ENCODE measurements around the gene PRICKLE1.

PRICKLE1 gene

GRCh38 chr12:42588524-42589464 lies 752 bp downstream of the PRICKLE1 start:
- DNase-seq: no peak

- no peak for DNase-seq
Observed at GRCh38 chr12:42587601-42588523, 1.7 kb downstream of the PRICKLE1 start.

DNA sequence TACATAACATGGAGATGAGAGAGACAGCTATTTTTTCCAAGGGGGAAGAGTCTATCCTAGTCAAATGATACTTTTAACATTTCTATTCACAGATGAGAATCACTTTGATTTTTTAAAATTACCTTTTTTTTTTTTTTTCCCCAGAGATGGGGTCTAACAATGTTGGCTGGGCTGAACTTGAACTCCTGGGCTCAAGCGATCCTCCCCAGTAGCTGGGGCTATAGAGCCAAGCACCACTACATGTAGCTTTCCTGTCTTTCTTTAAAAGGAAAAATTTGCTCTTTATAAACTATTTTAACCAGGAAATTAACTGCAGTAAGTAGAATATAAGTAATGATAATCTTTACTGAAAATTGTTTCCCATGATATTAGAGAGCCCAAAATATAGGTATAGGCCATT lies 3.3 kb downstream of the PRICKLE1 start:
- DNase-seq: no peak

GRCh38 chr12:42585841-42586216 lies 3.7 kb downstream of the PRICKLE1 start:
- no peak for DNase-seq

GRCh38 chr12:42585154-42585840 lies 4.2 kb downstream of the PRICKLE1 start:
- DNase-seq: no peak

GRCh38 chr12:42584651-42585111 lies 4.9 kb downstream of the PRICKLE1 start:
- no peak for DNase-seq

DNA sequence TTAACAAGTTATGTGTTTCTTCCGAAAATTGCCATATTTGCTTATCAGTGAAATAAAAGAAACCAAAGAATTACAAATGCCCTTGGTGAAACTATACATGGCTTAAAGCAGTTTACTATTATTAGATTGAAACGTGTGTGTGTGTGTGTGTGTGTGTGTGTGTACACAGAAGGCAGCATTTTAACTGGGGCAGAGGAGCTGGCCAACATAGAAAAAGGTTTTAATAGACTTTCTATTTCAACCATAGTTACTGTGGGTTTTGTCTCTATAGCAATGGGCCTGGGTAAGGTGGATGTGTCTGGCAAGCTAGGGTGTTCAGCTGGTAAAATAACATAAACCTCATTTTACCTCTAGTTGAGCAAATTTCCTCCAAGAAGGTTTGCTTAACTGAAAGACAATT lies 6.5 kb downstream of the PRICKLE1 start:
- no peak for DNase-seq

GRCh38 chr12:42582498-42582897 lies 7.0 kb downstream of the PRICKLE1 start:
- DNase-seq: no peak

DNA sequence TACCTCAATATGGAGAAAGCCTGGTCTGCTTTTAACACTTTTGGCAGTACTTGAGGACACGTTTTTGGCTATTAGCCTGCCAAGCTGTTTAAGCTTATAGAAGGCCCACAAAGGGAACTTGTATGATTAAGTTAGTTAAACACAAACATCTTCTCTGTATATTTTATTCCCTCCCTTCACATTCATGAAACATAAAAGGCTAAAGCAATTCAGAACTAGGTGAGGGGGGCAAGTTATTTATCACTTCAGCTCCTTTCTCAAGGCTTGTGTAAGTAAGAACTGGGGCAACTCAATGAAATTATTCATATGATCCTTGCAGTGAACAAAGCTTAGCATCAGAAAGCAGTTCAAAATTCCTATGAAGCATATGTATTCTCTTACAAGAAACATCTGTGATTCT lies 7.5 kb downstream of the PRICKLE1 start:
- no peak for DNase-seq

DNA sequence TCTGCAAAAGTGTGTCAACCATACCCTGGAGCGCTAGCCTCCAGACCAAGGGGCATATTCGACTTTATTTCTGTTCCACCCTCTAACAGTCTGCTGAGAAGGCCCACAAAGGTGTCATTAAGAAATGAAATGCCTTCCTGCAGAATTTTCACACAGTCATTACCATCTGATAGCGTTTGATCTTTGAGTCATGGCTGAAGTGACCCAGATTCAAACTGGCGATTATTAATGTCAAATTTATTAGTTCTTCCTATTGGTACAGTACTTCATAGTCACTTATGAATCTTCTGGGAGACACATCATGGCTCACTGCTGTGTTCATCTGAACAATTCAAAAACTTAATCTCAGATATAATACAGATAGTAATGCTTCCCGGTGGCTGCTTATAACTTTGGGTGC lies 13.2 kb downstream of the PRICKLE1 start:
- DNase-seq: no peak

DNA sequence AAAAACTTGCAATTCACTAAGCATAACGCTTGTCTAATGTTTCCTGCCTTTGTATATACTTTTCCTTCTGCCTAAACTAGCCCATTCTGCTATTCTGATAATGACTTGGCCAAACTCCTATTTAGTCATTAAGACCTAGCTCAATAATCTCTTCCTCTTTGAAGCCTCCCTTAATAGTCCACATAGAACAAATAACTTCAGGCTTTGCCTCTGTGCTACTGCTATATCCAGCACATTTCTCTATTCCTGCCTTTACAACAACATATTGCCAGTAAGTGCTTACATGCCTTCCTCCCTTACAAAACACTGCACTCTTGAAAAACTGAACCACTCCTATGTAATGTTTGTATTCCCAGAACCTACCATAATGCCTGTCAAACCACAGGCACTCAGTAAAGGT lies 13.8 kb downstream of the PRICKLE1 start:
- no peak for DNase-seq

DNA sequence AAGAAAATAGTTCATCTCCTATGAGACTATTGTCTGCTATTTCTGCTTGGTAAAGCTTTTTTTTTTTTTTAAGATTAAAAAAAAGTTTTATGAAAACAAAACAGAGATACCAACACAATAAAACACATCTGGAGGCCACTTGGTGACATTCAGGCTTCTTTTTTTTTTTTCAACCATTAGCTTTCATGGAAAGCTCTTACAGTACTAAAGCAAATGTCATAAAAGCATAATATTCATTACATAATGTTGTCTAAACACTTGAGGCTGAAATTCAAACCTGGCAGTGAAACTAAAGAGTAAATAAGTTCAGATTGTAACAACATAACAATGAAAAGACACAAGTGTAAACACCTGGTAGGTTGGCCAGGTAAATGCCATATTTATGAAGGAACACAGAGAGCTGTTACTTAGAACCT lies 14.7 kb downstream of the PRICKLE1 start:
- DNase-seq: no peak

GRCh38 chr12:42571327-42572009 lies 18.1 kb downstream of the PRICKLE1 start:
- no peak for DNase-seq

DNA sequence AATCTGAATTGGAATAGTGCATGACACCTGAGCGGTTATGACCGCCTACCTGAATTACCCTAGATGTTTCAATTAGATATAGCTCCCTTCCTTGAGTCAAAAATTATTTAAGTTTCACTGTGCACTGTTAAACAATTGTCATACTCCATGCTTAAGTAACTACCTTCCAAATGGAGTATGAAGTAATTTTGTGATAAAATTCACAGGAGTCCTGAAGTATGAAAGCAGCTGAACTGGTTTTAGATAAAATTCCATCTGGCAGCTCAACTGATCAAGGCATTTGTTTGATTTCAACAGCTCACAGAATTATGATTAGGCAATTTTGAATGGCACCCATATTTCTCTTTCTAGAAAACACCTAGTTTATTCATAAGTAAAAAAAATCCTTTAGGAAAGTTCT lies 19.5 kb downstream of the PRICKLE1 start:
- no peak for DNase-seq

DNA sequence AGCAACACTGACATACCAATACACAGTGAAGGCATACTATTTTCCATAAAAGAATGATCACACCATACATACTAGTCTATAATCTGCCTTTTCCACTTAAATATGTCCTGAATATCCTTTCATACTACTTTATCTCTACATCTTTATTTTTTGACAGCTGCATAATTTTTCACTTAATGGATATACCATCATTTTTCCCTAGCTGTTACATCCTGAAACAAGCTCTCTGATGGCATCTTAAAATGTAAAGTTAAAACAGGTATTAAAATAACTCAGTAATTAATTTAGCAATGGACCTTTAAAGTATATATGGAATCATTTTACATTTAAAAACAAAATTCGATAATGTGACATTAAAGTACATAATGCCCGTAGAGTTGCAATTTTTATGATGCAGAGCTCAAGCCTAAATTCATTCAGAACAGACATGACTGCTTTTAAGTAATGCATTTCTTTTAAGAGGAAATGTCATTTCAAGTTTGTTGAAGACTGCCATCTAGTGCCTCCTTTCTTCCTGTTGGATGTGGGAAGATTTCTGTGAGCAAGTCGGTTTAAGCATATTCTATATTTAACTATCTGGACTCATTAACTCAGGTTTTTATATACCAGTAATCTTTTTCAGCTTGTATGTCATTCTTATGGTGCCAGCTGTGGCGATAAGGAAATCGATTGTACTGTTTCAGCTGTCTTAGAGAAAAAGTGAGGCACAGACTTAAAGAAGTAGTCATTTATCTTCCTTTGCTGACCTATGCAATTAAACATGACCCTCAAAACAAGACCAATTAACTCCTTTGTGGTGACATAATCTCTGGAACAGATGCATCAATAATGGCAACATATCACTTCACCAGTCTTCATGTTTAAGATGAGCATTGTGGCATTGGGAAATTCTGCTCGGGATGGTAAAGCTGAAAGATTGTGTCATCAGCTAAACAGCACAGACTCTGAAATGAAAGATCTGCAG lies 20.3 kb downstream of the PRICKLE1 start:
- peak; percentile 8 for DNase-seq

DNA sequence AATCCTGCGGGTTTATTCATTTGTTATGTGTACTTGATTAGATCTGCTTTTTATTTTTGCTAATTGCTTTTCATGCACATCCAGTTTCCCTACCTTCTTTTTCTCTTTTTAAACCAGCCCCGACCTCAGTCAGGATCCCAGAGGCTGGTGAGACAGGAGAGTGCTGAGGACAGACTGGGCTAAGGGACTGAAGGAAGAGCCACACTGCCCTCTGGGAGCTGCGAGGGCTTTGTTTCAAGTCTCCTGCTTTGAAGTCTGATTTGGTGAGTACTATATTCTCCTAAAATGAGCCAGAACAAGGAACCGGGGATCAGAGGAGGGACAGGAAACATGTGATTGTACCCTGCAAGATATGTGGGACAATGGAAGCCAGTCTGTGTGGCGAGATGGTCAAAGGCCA lies 23.9 kb downstream of the PRICKLE1 start:
- no peak for DNase-seq

- no peak for DNase-seq
Observed at GRCh38 chr12:42564996-42565395, 24.6 kb downstream of the PRICKLE1 start.

DNA sequence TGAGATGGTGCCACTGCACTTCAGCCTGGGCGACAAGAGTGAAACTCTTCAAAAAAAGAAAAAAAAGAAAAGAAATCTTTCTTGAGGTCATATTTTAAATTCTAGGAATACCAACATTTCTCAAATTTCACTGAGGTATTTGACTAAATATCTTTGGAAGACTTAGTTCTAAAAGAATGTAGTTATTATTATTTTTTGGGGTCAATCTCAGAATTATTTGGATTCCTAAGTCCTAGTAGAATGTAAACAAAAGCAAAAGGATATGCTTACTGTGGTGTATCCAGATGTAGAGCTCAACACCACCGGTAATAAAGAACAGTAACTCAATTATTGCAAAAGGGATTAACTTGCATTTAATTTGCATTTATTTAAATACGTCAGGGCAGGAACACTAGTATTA lies 25.0 kb downstream of the PRICKLE1 start:
- no peak for DNase-seq

DNA sequence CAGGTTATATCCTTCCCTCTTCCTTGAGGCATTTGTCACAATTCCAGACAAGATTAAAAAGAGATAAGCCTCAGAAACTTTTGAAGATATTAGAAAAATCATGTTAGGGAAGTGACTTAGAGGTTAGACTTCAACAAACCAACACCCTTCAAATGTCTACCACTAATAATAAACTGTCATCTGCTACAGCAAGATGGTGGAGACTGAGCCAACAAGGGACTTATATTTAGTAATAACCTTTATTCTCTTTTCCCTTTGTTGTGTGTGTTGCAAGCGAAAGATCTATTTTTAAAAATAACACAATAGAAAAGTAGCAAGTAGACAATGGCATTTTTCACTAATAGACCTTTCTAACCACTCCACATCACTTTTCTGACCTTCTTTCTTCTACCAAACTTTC lies 28.6 kb downstream of the PRICKLE1 start:
- no peak for DNase-seq

DNA sequence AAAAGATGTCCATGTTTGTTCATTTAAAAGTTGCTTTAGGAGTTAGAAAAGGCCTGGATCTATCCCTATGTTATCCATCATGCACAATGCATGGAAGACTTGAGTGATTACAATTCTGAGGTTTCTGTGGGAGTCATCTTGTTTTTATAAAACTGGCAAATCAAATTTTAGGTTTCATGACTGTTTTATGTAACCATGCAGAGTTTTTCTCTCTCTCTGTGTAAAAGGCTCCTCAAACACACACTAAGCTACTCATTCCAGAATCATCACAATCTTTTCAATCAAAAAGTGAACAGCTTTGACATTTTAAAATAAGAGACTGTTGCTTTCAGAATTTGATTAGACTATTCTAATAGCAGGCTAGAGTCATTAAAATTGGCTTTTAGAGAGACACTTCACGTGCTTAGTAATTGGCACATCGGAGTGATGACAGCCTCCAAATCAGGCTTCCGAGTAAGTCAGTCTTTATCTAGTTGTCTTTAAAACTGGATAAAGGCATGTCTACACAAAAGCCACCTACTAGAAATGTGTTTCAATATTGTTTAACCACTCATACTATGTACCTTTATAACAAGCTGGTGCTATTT lies 31.9 kb downstream of the PRICKLE1 start:
- DNase-seq: no peak

- no peak for DNase-seq
Observed at GRCh38 chr12:42556917-42557316, 32.6 kb downstream of the PRICKLE1 start.

All from CD4-positive, alpha-beta T cell treated with Interleukin-21 for 1 hour (primary cell).